ENCODE data around the gene NRAP. TPM values are rescaled to one million over a fixed set of nuclear protein-coding genes. Genes with fewer than 3 reads are reported as not detected.
"Not testable (repeated sequence)": the region's sequence is repeated elsewhere in the genome, so short reads cannot be mapped to it uniquely, and the experiment has no call there.

Gene NRAP
- polyA plus RNA-seq, 3 donors = not detected

DNA sequence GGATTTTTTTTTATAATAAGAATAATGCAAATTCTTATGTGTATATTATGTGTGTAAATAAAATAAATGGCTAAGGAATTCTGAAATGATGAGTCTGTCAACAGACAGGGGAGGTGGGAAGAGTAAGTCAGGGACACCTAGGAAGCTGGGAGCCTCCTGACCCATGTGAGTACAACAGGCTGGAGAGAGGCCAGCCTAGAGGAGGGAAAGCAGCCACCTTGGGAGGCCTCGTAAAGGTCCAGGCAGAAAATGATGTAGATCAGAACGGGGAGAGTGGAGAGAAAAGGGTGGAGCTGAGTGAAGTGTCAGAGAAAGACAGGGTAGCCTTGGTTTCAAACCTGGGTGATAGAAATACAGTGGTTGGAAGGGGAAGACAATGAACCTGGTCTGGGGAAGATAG lies 6.9 kb downstream of the NRAP start:
- Histone ChIP-seq H3K9me3 (replicated peaks in 1 of 2; ENCODE audit: control insufficient read depth in 1 of 2, insufficient read depth in 1 of 2, low read length in 2 of 2) (no peaks in the 10 kb centered on the region), H4K20me1 (ENCODE audit: insufficient read depth, low read length) (no peaks in the 10 kb centered on the region), H3K27me3 (ENCODE audit: control insufficient read depth in 2 of 2, insufficient read depth in 2 of 2, low read length in 2 of 2) (peaks cover 0 to 3% of the 10 kb centered on the region in 2 donors), H2AFZ (ENCODE audit: insufficient read depth, low read depth, low read length, poor library complexity, severe bottlenecking) (no peak overlapping the region), H3K4me3 (replicated peaks in 1 of 3; ENCODE audit: low read depth in 2 of 3, low read length in 3 of 3) (no peak overlapping the region), H3K4me2 (replicated peaks; ENCODE audit: extremely low read depth, low read length, poor library complexity, severe bottlenecking) (no peak overlapping the region), H3K9ac (ENCODE audit: insufficient read depth, low read length, poor library complexity, severe bottlenecking) (no peak overlapping the region), H3K4me1 (ENCODE audit: control insufficient read depth in 1 of 2, insufficient read depth in 2 of 2, low read length in 2 of 2) (no peaks in the 10 kb centered on the region), H3K79me2 (ENCODE audit: insufficient read depth, low read length) (no peaks in the 10 kb centered on the region), H3K27ac (ENCODE audit: low read depth in 1 of 2, low read length in 2 of 2) (no peak overlapping the region), H3K36me3 (replicated peaks in 1 of 2; ENCODE audit: control insufficient read depth in 1 of 2, insufficient read depth in 2 of 2, low read length in 2 of 2) (no peaks in the 10 kb centered on the region)
- Mint-ChIP-seq H3K9me3 (peaks cover 0 to 2% (median 0%) of the 10 kb centered on the region in 7 donors), H3K36me3 (no peaks in the 10 kb centered on the region), H3K4me1 (no peaks in the 10 kb centered on the region), H3K27me3 (ENCODE audit: low read depth in 3 of 3) (peaks cover 2 to 9% (median 4%) of the 10 kb centered on the region in 3 donors), H3K4me3 (no peak overlapping the region), H3K27ac (no peak overlapping the region)
- intact Hi-C loops (cut with micrococcal nuclease) = no loop called here
- TF ChIP-seq, protein P1, sequence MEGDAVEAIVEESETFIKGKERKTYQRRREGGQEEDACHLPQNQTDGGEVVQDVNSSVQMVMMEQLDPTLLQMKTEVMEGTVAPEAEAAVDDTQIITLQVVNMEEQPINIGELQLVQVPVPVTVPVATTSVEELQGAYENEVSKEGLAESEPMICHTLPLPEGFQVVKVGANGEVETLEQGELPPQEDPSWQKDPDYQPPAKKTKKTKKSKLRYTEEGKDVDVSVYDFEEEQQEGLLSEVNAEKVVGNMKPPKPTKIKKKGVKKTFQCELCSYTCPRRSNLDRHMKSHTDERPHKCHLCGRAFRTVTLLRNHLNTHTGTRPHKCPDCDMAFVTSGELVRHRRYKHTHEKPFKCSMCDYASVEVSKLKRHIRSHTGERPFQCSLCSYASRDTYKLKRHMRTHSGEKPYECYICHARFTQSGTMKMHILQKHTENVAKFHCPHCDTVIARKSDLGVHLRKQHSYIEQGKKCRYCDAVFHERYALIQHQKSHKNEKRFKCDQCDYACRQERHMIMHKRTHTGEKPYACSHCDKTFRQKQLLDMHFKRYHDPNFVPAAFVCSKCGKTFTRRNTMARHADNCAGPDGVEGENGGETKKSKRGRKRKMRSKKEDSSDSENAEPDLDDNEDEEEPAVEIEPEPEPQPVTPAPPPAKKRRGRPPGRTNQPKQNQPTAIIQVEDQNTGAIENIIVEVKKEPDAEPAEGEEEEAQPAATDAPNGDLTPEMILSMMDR (IDR thresholded peaks at IDR 0.05) = no peak
- 86% methylated on average over 2 of the region's 2 CpGs for WGBS (ENCODE audit: insufficient coverage)
- DNase-seq = no peak

DNA sequence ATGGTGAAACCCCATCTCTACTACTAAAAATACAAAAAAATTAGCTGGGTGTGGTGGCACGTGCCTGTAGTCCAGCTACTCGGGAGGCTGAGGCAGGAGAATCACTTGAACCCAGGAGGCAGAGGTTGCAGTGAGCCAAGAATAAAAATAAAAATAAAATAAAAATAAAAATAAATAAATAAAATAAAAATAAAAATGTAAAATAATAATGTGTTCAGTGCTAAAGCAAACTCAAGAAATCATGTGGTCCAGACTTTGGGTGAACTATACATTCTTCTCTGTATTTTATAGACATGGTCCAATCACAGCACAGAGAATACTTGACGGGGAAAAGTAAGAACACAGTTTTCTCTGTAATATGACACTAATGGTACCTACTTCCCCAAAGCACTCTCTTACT lies 11.4 kb downstream of the NRAP start:
- H4K20me1 ChIP-seq (ENCODE audit: insufficient read depth, low read length); H3K27ac Mint-ChIP-seq; H3K27ac ChIP-seq (ENCODE audit: low read depth in 1 of 2, low read length in 2 of 2); H3K4me2 ChIP-seq (replicated peaks; ENCODE audit: extremely low read depth, low read length, poor library complexity, severe bottlenecking); H3K79me2 ChIP-seq (ENCODE audit: insufficient read depth, low read length); H3K9me3 ChIP-seq (replicated peaks in 1 of 2; ENCODE audit: control insufficient read depth in 1 of 2, insufficient read depth in 1 of 2, low read length in 2 of 2); H3K4me3 ChIP-seq (replicated peaks in 1 of 3; ENCODE audit: low read depth in 2 of 3, low read length in 3 of 3); H3K4me1 Mint-ChIP-seq; H2AFZ ChIP-seq (ENCODE audit: insufficient read depth, low read depth, low read length, poor library complexity, severe bottlenecking); H3K4me1 ChIP-seq (ENCODE audit: control insufficient read depth in 1 of 2, insufficient read depth in 2 of 2, low read length in 2 of 2); H3K9ac ChIP-seq (ENCODE audit: insufficient read depth, low read length, poor library complexity, severe bottlenecking); H3K4me3 Mint-ChIP-seq; intact Hi-C loops (cut with micrococcal nuclease); H3K36me3 ChIP-seq (replicated peaks in 1 of 2; ENCODE audit: control insufficient read depth in 1 of 2, insufficient read depth in 2 of 2, low read length in 2 of 2); DNase-seq; H3K36me3 Mint-ChIP-seq; H3K9me3 Mint-ChIP-seq; H3K27me3 ChIP-seq (ENCODE audit: control insufficient read depth in 2 of 2, insufficient read depth in 2 of 2, low read length in 2 of 2): not testable (repeated sequence)
- peaks cover 2 to 17% (median 3%) of the 10 kb centered on the region in 3 donors for H3K27me3 Mint-ChIP-seq (ENCODE audit: low read depth in 3 of 3)
- WGBS (ENCODE audit: insufficient coverage) = no CpG with 5 or more reads among the region's 3 CpGs
